Activated CD8-positive, alpha-beta memory T cell treated with anti-CD3 and anti-CD28 coated beads, Interleukin-2, amount 50 U/mL, for 24 hours (primary cell): ENCODE results near the gene ZC3H12C.

ENCODE experiments used
- DNase-seq: peaks from one replicate; pipeline ENCODE4 v3.0.0-alpha.2; 2020; ENCODE audit errors: extremely low read depth

Gene ZC3H12C

DNA sequence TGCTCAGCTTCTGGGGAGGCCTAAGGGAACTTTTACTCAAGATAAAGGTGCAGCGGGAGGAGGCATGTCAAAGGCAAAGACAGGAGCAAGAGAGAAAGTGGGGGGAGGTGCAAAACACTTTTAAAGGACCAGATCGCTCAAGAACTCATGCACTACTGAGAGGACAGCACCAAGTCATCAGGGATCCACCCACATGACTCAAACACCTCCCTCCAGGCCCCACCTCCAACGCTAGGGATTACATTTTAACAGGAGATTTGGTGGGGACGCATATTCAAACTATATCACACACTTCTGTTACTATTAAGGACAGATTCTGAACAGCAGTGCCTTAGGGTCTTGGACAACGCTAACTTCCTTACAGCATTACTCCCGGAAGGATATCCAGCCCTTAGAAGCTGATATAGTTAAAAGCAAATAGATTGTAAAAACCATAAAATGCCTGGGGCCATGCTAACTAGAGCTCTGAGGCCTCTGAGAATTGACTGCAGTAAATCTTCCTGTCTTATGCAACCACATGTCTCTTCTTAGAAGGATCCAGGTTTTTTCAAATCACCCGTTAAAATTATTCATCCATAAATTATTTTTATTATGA is 16.7 kb upstream of the ZC3H12C start:
- DNase-seq: no peak

GRCh38 chr11:110077346-110077745 is 15.8 kb upstream of the ZC3H12C start:
- DNase-seq: no peak

DNA sequence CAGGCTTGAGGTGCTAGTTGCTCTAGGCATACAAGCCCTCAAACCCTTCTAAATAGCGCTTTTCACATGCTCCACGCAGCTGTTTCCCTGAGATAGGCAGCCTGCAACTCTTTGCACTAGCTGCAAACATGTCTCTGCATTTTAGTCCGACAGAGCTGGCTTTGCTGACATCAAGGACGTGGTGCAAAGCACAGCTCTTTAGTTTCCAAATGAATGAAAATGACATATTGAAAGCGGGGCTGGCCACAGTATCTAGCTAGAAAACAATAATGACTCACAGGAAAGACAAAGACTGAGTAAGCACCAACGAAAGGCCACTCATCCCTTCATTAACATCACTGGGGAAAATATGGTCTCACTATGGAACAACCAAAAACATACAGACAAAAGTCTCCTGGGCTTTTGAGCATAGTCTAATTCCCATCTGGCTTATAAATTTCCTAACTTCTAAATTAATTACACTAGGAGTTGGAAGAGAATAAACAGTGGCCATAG is 15.3 kb upstream of the ZC3H12C start:
- no peak for DNase-seq

GRCh38 chr11:110078923-110079544 is 14.2 kb upstream of the ZC3H12C start:
- DNase-seq: no peak

DNA sequence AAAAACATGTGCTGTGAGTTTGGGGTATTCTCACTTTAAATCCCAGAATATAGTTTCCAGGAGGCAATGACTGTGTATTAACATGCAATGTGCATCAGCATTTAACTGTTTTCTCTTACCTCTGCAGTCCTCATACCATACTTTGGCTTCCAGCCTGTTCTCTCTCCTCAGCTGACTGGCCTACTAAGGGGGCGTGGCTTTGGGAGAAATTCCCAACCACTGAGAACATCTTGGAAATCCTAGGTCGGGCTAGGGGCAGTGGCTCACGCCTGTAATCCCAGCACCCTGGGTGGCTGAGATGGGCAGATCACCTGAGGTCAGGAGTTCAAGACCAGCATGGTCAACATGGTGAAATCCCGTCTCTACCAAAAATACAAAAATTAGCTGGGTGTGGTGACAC is 13.5 kb upstream of the ZC3H12C start:
- no peak for DNase-seq

GRCh38 chr11:110081462-110082376 is 11.5 kb upstream of the ZC3H12C start:
- DNase-seq: no peak

DNA sequence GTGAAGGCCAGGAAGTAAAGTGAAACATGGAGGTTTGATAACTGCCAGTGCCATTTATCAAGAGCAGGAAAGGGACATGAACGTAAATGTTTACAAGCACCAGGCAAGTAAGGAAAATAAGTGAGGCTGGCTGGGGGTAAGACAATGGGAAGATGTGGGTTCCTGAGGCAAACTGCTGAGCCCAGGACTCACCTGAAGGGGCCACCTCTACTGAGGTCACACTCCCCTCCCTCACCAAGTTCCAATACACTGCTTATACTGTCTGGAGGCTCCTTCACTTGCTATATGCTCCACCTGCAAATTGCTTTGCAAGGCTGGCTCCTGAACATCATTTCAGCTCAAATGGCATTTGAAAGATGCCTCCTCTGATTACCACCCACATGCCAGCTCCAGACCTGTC is 10.3 kb upstream of the ZC3H12C start:
- DNase-seq: no peak

DNA sequence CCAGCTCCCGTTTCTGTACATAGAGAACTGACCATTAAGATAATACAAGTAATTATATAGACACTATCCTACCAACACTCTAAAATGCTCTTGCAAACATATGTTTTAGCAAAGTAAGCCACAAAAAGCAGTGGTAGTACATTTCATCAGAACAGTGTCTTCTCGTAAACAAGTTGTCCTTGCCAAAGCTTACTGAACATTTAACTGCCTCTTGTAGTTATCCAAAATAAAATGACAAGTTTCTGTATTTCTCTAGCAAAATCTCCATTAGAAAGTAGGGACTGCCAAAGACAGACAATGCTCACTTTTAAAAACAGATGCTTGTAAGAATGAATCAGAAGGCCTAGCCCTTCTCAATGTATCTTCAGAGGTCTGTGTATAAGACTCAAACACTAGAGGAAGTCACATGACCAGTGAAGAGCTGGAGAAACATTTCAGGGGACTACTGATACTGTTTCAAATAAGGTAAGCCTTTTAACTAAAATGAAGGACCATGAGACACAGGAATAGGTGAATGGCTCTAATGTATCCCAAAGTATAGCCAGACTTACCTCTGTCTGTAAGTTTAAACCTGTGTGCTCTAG is 7.8 kb upstream of the ZC3H12C start:
- DNase-seq: no peak

- no peak for DNase-seq
Measured at GRCh38 chr11:110086892-110087309, 6.3 kb upstream of the ZC3H12C start.

- no peak for DNase-seq
Measured at GRCh38 chr11:110087812-110088534, 5.2 kb upstream of the ZC3H12C start.

DNA sequence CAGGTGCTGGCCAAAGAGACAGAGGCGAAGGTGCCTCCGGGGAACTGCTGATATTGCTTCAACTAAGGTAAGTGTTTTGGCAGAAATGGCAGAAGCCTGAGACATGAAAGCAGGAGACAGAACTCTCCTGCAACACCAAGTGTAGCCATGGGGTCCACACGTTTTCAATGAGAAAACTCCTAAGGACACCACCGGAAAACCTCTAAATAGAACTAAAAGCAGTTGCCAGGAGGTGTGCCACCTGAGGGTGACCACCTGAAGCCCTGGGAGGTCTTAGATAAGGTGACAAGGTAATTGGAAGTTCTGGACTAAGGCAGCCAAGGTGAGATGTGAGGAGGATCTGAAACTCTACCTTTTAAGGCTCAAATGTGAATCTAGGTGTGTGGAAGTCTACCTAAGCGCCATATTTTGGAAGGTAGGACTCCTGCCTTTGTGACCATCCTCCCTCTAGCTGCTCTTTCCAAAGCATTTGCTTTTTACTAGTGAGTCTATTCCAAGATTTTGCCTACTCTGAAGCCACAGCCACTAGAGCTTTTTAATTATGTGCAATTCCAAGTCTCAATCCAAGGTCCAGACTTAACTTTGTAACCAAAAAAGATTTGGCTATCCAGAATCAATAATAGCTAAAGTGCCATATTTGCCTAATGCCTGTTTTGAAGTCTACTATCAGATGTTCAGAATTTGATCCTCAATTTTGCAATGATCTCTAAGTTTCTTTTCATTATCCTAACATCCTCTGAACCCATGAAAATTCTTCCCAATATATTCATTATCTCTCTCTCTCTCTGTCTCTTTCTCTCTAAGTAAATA is 4.5 kb upstream of the ZC3H12C start:
- no peak for DNase-seq

- no peak for DNase-seq
Measured at GRCh38 chr11:110089617-110090282, 3.4 kb upstream of the ZC3H12C start.

- no peak for DNase-seq
Measured at GRCh38 chr11:110090466-110091026, 2.6 kb upstream of the ZC3H12C start.

DNA sequence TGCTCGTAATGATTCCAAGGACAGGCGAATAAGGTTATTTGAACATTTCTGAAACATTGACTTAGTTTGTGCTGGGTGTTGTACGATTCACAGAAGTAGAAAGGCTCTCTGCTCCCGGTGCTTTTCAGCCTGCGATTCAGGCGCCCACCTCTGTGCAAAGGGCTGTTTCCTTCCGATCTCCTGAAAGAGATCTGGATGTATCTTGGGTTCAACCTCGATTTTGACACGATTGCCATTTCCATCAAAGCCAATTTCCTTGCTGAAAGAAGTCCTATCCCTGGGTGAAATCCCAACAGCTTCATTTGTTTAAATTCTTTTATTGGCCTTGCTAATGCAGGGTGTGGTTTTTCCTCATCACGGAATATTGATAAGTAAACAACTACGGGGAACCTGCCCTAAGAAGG is 1.1 kb upstream of the ZC3H12C start:
- DNase-seq: no peak

- DNase-seq: no peak
Measured at GRCh38 chr11:110093407-110094297, 460 bp downstream of the ZC3H12C start.

- no peak for DNase-seq
Measured at GRCh38 chr11:110094298-110095285, 1.4 kb downstream of the ZC3H12C start.

DNA sequence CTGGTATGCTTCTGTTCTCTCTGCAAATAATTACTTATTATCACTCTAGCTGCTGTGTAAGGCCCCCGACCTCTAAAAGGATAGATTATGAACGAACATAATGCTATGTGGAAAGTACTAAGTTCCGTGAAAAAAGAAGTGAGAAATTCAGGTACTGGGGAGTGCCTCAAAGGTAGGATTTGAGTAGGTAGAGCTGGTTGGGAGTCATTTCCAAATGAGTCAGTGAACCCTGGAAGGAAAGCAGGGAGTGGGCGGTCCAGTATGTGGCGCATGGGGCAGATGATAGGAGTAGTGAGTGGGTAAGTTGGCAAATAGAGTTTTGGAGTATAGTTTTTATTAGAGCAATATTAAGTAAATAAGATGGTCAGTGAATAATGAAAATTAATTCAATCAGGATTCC is 2.4 kb downstream of the ZC3H12C start:
- no peak for DNase-seq

DNA sequence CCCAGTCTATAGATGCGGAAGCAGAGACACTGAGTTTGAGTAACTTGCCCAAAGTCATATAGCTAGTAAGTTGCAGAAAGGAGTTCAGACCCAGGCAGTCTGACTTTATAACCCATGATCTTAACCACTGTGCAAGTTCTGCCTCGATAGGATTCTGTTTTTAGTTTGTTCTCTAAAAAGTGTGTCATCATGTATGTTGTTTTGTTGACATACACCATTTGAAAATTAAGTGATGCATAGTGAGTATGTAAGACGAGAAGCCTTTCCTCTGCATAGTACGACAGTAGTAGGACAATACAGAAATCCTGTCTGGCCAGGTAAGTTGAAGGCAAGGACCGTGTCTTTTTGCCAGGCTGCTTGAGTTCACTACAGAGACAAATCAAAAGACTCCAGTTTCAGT is 3.3 kb downstream of the ZC3H12C start:
- no peak for DNase-seq
